Measurements from ENCODE around the gene GALNT16. TPM values are rescaled to one million over a fixed set of nuclear protein-coding genes. Genes with fewer than 3 reads are reported as not detected.
A peak's percentile ranks its signal among the peaks of the same experiment; 100 is the strongest.

The GALNT16 gene
- total and polyA plus RNA-seq, 2 donors (not counting 1 experiment from before 2014, with no cell fraction given) = 0.09 to 3.4 TPM

GRCh38 chr14:69262516-69262915 lies 2.6 kb downstream of the GALNT16 start:
- Histone ChIP-seq H3K4me2 (replicated peaks; ENCODE audit: low read depth, low read length, poor library complexity, severe bottlenecking) (no peak overlapping the region), H3K4me3 (ENCODE audit: control extremely low read depth in 1 of 5, extremely low read depth in 1 of 5, insufficient read depth in 1 of 5, low read depth in 2 of 5, low read length in 4 of 5) (no peak overlapping the region), H2AFZ (ENCODE audit: insufficient read depth, low read depth, low read length, poor library complexity, severe bottlenecking) (no peak overlapping the region), H3K4me1 (ENCODE audit: control insufficient read depth in 2 of 2, insufficient read depth in 2 of 2, low read length in 2 of 2) (peaks cover 12 to 24% of the 10 kb centered on the region in 2 donors), H3K79me2 (ENCODE audit: control insufficient read depth, insufficient read depth, low read length) (no peaks in the 10 kb centered on the region), H3K9me3 (ENCODE audit: control extremely low read depth in 1 of 3, control insufficient read depth in 2 of 3, insufficient read depth in 1 of 3, low read length in 2 of 3) (no peaks in the 10 kb centered on the region), H3K36me3 (replicated peaks in 1 of 2; ENCODE audit: control extremely low read depth in 1 of 2, control insufficient read depth in 1 of 2, extremely low read depth in 1 of 2, insufficient read depth in 2 of 2, low read length in 1 of 2) (no peaks in the 10 kb centered on the region), H3K27ac (ENCODE audit: low read length in 2 of 2) (no peak overlapping the region), H3K9ac (ENCODE audit: low read length) (no peak overlapping the region), H4K20me1 (ENCODE audit: control insufficient read depth, insufficient read depth, low read length, poor library complexity, severe bottlenecking) (no peaks in the 10 kb centered on the region), H3K27me3 (replicated peaks in 1 of 4; ENCODE audit: control extremely low read depth in 1 of 4, control insufficient read depth in 3 of 4, insufficient read depth in 4 of 4, low read length in 3 of 4) (peaks cover 0 to 62% (median 19%) of the 10 kb centered on the region in 4 experiments)
- H3K9me3 Mint-ChIP-seq (ENCODE audit: insufficient read depth) = no peaks in the 10 kb centered on the region
- intact Hi-C loops (cut with micrococcal nuclease) = no loop called here
- H3K4me1 Mint-ChIP-seq = peaks cover 14% of the 10 kb centered on the region
- 75% methylated on average over 2 of the region's 3 CpGs for WGBS (ENCODE audit: insufficient coverage)
- no peak overlapping the region for H3K27ac Mint-ChIP-seq
- no peak for TF ChIP-seq CTCF (IDR thresholded peaks at IDR 0.05)
- no peak for TF ChIP-seq EZH2 (IDR thresholded peaks at IDR 0.05; ENCODE audit: borderline replicate concordance, insufficient read depth, low read depth, low read length, poor library complexity, severe bottlenecking)
- H3K27me3 Mint-ChIP-seq = peaks cover 50% of the 10 kb centered on the region
- ATAC-seq (ENCODE audit: low read depth) (no peak), DNase-seq (no peak)
- ChIA-PET POLR2A (no interaction called here), CTCF (interaction anchor here (0.7 to 3.0 kb wide), 4 partner anchors 20 to 197 kb away, joined by 3 to 25 read pairs (median 8); no protein-coding TSS in a partner anchor)
- peak overlapping the region; percentile 30 for H3K4me3 Mint-ChIP-seq

GRCh38 chr14:69263364-69263763 lies 3.4 kb downstream of the GALNT16 start:
- intact Hi-C loops (cut with micrococcal nuclease) = no loop called here
- H3K4me1 Mint-ChIP-seq = peaks cover 14% of the 10 kb centered on the region
- Histone ChIP-seq H3K36me3 (replicated peaks in 1 of 2; ENCODE audit: control extremely low read depth in 1 of 2, control insufficient read depth in 1 of 2, extremely low read depth in 1 of 2, insufficient read depth in 2 of 2, low read length in 1 of 2) (no peaks in the 10 kb centered on the region), H3K9ac (ENCODE audit: low read length) (no peak overlapping the region), H3K79me2 (ENCODE audit: control insufficient read depth, insufficient read depth, low read length) (no peaks in the 10 kb centered on the region), H3K4me1 (ENCODE audit: control insufficient read depth in 2 of 2, insufficient read depth in 2 of 2, low read length in 2 of 2) (peaks cover 12 to 24% of the 10 kb centered on the region in 2 donors), H3K4me3 (ENCODE audit: control extremely low read depth in 1 of 5, extremely low read depth in 1 of 5, insufficient read depth in 1 of 5, low read depth in 2 of 5, low read length in 4 of 5) (no peak overlapping the region), H3K4me2 (replicated peaks; ENCODE audit: low read depth, low read length, poor library complexity, severe bottlenecking) (no peak overlapping the region), H2AFZ (ENCODE audit: insufficient read depth, low read depth, low read length, poor library complexity, severe bottlenecking) (no peak overlapping the region), H3K9me3 (ENCODE audit: control extremely low read depth in 1 of 3, control insufficient read depth in 2 of 3, insufficient read depth in 1 of 3, low read length in 2 of 3) (no peaks in the 10 kb centered on the region), H3K27ac (ENCODE audit: low read length in 2 of 2) (no peak overlapping the region), H4K20me1 (ENCODE audit: control insufficient read depth, insufficient read depth, low read length, poor library complexity, severe bottlenecking) (no peaks in the 10 kb centered on the region), H3K27me3 (replicated peaks in 1 of 4; ENCODE audit: control extremely low read depth in 1 of 4, control insufficient read depth in 3 of 4, insufficient read depth in 4 of 4, low read length in 3 of 4) (peaks cover 0 to 54% (median 15%) of the 10 kb centered on the region in 4 experiments)
- no peak for ATAC-seq (ENCODE audit: low read depth)
- no peaks in the 10 kb centered on the region for H3K9me3 Mint-ChIP-seq (ENCODE audit: insufficient read depth)
- peaks cover 46% of the 10 kb centered on the region for H3K27me3 Mint-ChIP-seq
- no peak overlapping the region for H3K4me3 Mint-ChIP-seq
- WGBS (ENCODE audit: insufficient coverage) = 85% methylated on average over 4 of the region's 6 CpGs
- ChIA-PET POLR2A (no interaction called here), CTCF (interaction anchor here (0.7 to 3.0 kb wide), 4 partner anchors 21 to 196 kb away, joined by 3 to 25 read pairs (median 8); no protein-coding TSS in a partner anchor)
- no peak overlapping the region for H3K27ac Mint-ChIP-seq
- TF ChIP-seq CTCF (IDR thresholded peaks at IDR 0.05) = no peak
- TF ChIP-seq EZH2 (IDR thresholded peaks at IDR 0.05; ENCODE audit: borderline replicate concordance, insufficient read depth, low read depth, low read length, poor library complexity, severe bottlenecking) = no peak
- no peak for DNase-seq
